ENCODE results near the gene KDM3B. TPM values are rescaled to one million over a fixed set of nuclear protein-coding genes. Genes with fewer than 3 reads are reported as not detected.
"Not testable (repeated sequence)": the region's sequence is repeated elsewhere in the genome, so short reads cannot be mapped to it uniquely, and the experiment has no call there.

KDM3B gene
- total RNA-seq, 1 donor from 2014 or later, result 60.6 TPM

DNA sequence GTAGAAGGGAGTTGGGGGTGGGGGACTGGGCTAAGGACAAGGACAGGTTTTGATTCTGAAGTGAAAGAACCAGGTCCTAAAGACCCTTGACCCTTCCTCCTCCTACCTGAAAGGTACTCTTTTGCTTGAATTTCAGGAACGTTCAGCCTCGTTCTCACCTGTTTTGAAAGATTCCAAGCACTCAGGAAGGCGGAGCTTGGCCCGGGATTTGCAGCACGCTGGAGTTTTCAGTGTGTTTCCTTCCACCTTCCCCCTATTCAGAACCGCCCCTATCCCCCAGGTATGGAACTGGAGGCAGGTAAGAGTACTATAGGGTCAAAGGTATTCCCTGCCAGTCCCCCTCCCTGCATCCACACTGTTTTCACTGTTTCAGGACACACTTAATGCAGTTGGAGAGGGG lies 119.9 kb downstream of the KDM3B start:
- Histone ChIP-seq H3K4me3 (no peak overlapping the region), H3K27ac (no peak overlapping the region), H3K9me3 (no peaks in the 10 kb centered on the region), H3K4me1 (peaks cover 5% of the 10 kb centered on the region), H3K27me3 (no peaks in the 10 kb centered on the region), H3K36me3 (peaks cover 7% of the 10 kb centered on the region)
- DNase-seq (no peak), ATAC-seq (no peak)
- TF ChIP-seq, protein P1, sequence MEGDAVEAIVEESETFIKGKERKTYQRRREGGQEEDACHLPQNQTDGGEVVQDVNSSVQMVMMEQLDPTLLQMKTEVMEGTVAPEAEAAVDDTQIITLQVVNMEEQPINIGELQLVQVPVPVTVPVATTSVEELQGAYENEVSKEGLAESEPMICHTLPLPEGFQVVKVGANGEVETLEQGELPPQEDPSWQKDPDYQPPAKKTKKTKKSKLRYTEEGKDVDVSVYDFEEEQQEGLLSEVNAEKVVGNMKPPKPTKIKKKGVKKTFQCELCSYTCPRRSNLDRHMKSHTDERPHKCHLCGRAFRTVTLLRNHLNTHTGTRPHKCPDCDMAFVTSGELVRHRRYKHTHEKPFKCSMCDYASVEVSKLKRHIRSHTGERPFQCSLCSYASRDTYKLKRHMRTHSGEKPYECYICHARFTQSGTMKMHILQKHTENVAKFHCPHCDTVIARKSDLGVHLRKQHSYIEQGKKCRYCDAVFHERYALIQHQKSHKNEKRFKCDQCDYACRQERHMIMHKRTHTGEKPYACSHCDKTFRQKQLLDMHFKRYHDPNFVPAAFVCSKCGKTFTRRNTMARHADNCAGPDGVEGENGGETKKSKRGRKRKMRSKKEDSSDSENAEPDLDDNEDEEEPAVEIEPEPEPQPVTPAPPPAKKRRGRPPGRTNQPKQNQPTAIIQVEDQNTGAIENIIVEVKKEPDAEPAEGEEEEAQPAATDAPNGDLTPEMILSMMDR (IDR thresholded peaks at IDR 0.05), result no peak
- intact Hi-C loops (cut with DNase I), result no loop called here

DNA sequence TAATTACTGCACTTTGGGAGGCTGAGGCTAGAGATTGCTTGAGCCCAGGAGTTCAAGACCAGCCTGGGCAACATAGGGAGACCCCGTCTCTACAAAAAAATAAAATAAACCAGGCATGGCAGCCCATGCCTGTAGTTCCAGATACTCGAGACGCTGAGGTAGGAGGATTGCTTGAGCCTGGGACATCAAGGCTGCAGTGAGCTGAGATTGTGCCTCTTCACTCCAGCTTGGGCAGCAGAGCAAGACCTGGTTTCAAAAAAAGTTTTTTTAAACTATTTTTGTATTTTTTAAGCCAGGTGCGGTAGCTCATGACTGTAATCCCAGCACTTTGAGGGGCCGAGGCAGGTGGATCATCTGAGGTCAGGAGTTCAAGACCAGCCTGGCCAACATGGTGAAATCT lies 120.7 kb downstream of the KDM3B start:
- intact Hi-C loops (cut with DNase I); H3K36me3 ChIP-seq; ATAC-seq; H3K27me3 ChIP-seq; H3K4me1 ChIP-seq; H3K27ac ChIP-seq; H3K4me3 ChIP-seq; H3K9me3 ChIP-seq; DNase-seq: not testable (repeated sequence)

DNA sequence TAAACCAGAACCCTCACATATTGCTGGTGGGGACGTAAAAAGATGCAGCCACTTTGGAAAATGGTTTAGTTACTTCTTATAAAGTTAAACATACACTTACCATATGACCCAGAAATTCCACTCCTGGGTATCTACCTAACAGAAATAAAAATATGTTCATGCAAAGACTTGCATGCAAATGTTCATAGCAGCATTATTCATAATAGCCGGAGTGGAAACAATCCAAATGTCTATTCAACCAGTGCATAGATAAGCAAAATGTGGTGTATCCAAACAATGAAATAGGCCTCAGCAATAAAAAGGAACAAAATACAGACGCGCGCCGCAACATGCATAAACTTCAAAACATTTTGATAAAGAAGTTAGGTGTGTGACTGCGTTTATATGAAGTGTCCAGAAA lies 124.4 kb downstream of the KDM3B start:
- TF ChIP-seq, protein P1 (IDR thresholded peaks at IDR 0.05), result no peak
- ATAC-seq (no peak), DNase-seq (no peak)
- H3K9me3 ChIP-seq, result no peaks in the 10 kb centered on the region
- intact Hi-C loops (cut with DNase I), result no loop called here
- no peaks in the 10 kb centered on the region for H3K36me3 ChIP-seq
- H3K4me1 ChIP-seq, result no peaks in the 10 kb centered on the region
- H3K4me3 ChIP-seq, result no peak overlapping the region
- H3K27me3 ChIP-seq, result no peaks in the 10 kb centered on the region
- H3K27ac ChIP-seq, result no peak overlapping the region

DNA sequence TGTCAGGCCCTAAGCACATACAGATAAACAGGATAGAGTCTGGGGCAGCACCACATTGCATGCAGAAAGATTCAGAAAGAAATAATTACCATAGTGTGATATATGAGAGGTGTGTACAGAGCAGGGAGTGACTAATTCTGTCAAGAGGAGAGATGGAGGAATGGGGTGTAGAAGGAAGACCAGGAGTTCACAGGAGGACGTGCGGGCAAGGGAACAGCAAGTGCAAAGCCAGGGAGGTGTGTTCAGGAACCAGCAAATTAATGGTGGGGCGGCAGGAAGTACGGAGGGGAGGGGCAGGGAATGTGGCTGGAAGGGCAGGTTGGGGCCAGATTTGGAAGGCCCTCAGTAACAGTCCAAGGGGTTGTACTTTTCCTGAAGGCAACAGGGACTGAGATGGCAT lies 130.2 kb downstream of the KDM3B start:
- DNase-seq, result no peak
- Histone ChIP-seq H3K4me1 (no peaks in the 10 kb centered on the region), H3K36me3 (no peaks in the 10 kb centered on the region), H3K9me3 (no peaks in the 10 kb centered on the region), H3K4me3 (no peak overlapping the region), H3K27ac (no peak overlapping the region), H3K27me3 (no peaks in the 10 kb centered on the region)
- no peak for ATAC-seq
- intact Hi-C loops (cut with DNase I), result no loop called here
- TF ChIP-seq, protein P1 (IDR thresholded peaks at IDR 0.05), result no peak

Other genes starting within 250 kb of the KDM3B start
- 2.4 TPM for gene NME5, start 213.3 kb upstream of the KDM3B start, total RNA-seq
- 46.7 TPM for gene BRD8, start 174.1 kb upstream of the KDM3B start, total RNA-seq
- 0.69 TPM for gene KIF20A, start 173.6 kb upstream of the KDM3B start, total RNA-seq
- 19.3 TPM for gene CDC23, start 139.4 kb upstream of the KDM3B start, total RNA-seq
- 0.90 TPM for gene GFRA3, start 78.1 kb upstream of the KDM3B start, total RNA-seq
- 0.29 TPM for gene CDC25C, start 20.9 kb upstream of the KDM3B start, total RNA-seq
- gene FAM53C, start 14.4 kb upstream of the KDM3B start, total RNA-seq, result 23.0 TPM
- 0.55 TPM for gene REEP2, start 86.4 kb downstream of the KDM3B start, total RNA-seq
- gene EGR1, start 112.8 kb downstream of the KDM3B start, total RNA-seq, result 85.6 TPM
- gene ETF1, start 190.6 kb downstream of the KDM3B start, total RNA-seq, result 114 TPM
- 164 TPM for gene HSPA9, start 222.7 kb downstream of the KDM3B start, total RNA-seq

Data from upper lobe of right lung (tissue), 1 donor.